ENCODE measurements around the gene BAD. TPM values are rescaled to one million over a fixed set of nuclear protein-coding genes. Genes with fewer than 3 reads are reported as not detected.

Gene BAD
- total RNA-seq, 1 donor from 2014 or later, result 43.6 TPM

DNA sequence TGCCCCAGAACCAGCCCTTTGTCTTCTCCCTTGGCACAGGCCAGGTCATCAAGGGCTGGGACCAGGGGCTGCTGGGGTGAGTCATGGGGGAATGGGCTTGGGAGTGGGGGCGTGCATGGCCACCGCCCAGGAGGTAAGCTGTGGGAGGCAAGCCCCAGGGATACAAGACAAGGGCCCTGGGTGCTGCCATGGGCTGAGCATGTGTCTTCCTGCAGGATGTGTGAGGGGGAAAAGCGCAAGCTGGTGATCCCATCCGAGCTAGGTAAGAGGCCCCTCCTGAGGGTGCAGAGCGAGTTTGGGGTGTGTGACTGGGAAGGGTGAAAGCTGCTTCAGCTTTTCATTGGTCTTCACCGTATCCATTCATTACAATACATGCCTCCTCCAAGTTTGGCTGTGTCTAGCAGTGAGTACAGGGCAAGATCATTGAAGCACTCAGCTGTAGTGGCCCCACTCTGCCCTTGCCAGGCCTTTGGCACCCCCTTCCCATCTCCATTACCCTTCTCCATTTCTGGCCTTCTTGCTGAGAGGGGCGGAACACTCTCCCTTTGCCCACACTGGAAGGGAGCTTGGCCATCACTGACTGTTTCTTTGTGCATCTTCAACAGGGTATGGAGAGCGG is 41.1 kb downstream of the BAD start:
- Histone ChIP-seq H3K79me2 (ENCODE audit: insufficient read depth, low read length) (peaks cover 50% of the 10 kb centered on the region), H3K9ac (ENCODE audit: low read length) (peak overlapping the region; percentile 88), H2AFZ (ENCODE audit: low read depth, low read length) (no peak overlapping the region), H3K27ac (ENCODE audit: low read depth, low read length) (no peak overlapping the region), H4K20me1 (ENCODE audit: insufficient read depth, low read length) (peaks cover 28% of the 10 kb centered on the region), H3K27me3 (ENCODE audit: insufficient read depth, low read length) (no peaks in the 10 kb centered on the region), H3K4me1 (ENCODE audit: insufficient read depth, low read length) (peaks cover 41% of the 10 kb centered on the region), H3K4me3 (ENCODE audit: insufficient read depth, low read depth, low read length) (peak overlapping the region; percentile 29), H3K36me3 (ENCODE audit: insufficient read depth, low read length) (peaks cover 10% of the 10 kb centered on the region), H3K9me3 (ENCODE audit: insufficient read depth, low read depth, low read length) (no peaks in the 10 kb centered on the region), H3K4me2 (ENCODE audit: low read length) (peak overlapping the region; percentile 99)
- Mint-ChIP-seq H3K4me3 (ENCODE audit: unreplicated experiment) (peak overlapping the region; percentile 77), H3K27me3 (ENCODE audit: low read depth, unreplicated experiment) (no peaks in the 10 kb centered on the region), H3K4me1 (ENCODE audit: low read depth, unreplicated experiment) (peaks cover 21% of the 10 kb centered on the region), H3K36me3 (ENCODE audit: low read depth, unreplicated experiment) (peaks cover 9% of the 10 kb centered on the region), H3K27ac (ENCODE audit: unreplicated experiment) (peak overlapping the region; percentile 72), H3K9me3 (ENCODE audit: unreplicated experiment) (no peaks in the 10 kb centered on the region)
- FAIRE-seq (no peak), DNase-seq (ENCODE audit: low read depth) (no peak)
- TF ChIP-seq EZH2 (IDR thresholded peaks at IDR 0.05; ENCODE audit: insufficient read depth, low read length), result no peak
- TF ChIP-seq, protein P1, sequence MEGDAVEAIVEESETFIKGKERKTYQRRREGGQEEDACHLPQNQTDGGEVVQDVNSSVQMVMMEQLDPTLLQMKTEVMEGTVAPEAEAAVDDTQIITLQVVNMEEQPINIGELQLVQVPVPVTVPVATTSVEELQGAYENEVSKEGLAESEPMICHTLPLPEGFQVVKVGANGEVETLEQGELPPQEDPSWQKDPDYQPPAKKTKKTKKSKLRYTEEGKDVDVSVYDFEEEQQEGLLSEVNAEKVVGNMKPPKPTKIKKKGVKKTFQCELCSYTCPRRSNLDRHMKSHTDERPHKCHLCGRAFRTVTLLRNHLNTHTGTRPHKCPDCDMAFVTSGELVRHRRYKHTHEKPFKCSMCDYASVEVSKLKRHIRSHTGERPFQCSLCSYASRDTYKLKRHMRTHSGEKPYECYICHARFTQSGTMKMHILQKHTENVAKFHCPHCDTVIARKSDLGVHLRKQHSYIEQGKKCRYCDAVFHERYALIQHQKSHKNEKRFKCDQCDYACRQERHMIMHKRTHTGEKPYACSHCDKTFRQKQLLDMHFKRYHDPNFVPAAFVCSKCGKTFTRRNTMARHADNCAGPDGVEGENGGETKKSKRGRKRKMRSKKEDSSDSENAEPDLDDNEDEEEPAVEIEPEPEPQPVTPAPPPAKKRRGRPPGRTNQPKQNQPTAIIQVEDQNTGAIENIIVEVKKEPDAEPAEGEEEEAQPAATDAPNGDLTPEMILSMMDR (IDR thresholded peaks at IDR 0.05; ENCODE audit: insufficient read depth, low read depth, low read length), result no peak

DNA sequence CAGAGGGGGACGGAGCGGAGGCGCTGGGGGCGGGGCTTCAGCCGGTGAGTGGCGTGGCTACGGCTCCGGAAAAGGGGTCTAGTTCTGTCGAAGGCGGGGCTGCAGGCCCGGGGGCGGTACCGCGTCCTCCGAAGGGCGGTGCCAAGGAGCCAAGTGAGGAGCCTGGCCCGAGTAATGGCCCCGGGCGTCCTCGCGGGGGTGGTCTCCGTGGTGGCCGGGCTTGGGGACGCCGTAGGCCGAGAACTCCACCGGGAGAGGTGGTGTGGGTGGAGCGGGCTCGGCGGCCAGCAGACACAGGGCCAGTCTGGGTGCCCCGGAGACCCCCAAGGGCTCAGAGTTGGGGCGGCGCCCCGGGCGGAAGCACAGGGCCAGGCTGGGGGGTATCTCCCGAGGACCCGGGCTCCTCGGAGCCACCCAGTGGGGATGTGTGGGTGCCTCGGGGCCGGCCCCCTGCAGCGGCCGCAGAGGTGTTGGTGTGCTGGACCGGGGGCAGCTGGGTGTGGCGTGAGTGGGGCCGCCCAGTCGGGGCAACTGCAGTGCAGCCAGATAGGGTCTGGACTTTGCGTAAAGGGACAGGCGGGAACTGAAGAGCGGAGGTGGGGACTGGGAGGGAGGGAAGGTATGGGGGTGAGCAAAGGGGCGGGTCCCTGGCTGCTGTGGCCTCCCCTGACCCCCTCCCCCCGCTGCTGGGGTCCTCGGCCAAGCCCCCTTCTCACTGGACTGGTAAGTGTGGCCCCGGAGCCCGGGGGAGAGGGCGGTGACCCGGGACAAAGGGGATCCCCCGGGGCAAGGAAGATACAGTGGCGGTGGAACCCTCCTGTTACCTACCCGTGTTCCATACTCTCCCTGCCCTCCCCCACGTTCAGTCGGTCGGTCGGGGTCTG is 42.7 kb downstream of the BAD start:
- Histone ChIP-seq H3K4me1 (ENCODE audit: insufficient read depth, low read length) (peaks cover 37% of the 10 kb centered on the region), H2AFZ (ENCODE audit: low read depth, low read length) (peak overlapping the region; percentile 18), H3K36me3 (ENCODE audit: insufficient read depth, low read length) (peaks cover 14% of the 10 kb centered on the region), H3K9ac (ENCODE audit: low read length) (peak overlapping the region; percentile 88), H3K9me3 (ENCODE audit: insufficient read depth, low read depth, low read length) (no peaks in the 10 kb centered on the region), H3K4me3 (ENCODE audit: insufficient read depth, low read depth, low read length) (peak overlapping the region; percentile 84), H3K4me2 (ENCODE audit: low read length) (peak overlapping the region; percentile 99), H3K27me3 (ENCODE audit: insufficient read depth, low read length) (no peaks in the 10 kb centered on the region), H4K20me1 (ENCODE audit: insufficient read depth, low read length) (peaks cover 28% of the 10 kb centered on the region), H3K79me2 (ENCODE audit: insufficient read depth, low read length) (peaks cover 50% of the 10 kb centered on the region), H3K27ac (ENCODE audit: low read depth, low read length) (peak overlapping the region; percentile 73)
- Mint-ChIP-seq H3K4me1 (ENCODE audit: low read depth, unreplicated experiment) (peaks cover 18% of the 10 kb centered on the region), H3K36me3 (ENCODE audit: low read depth, unreplicated experiment) (peaks cover 9% of the 10 kb centered on the region), H3K9me3 (ENCODE audit: unreplicated experiment) (no peaks in the 10 kb centered on the region), H3K27me3 (ENCODE audit: low read depth, unreplicated experiment) (no peaks in the 10 kb centered on the region), H3K27ac (ENCODE audit: unreplicated experiment) (peak overlapping the region; percentile 75), H3K4me3 (ENCODE audit: unreplicated experiment) (peak overlapping the region; percentile 91)
- FAIRE-seq (no peak), DNase-seq (ENCODE audit: low read depth) (peak; percentile 94)
- no peak for TF ChIP-seq EZH2 (IDR thresholded peaks at IDR 0.05; ENCODE audit: insufficient read depth, low read length)
- TF ChIP-seq, protein P1 (IDR thresholded peaks at IDR 0.05; ENCODE audit: insufficient read depth, low read depth, low read length), result no peak

All from astrocyte (in vitro differentiated cells and primary cell).